ENCODE measurements around the gene NF1. TPM values are rescaled to one million over a fixed set of nuclear protein-coding genes. Genes with fewer than 3 reads are reported as not detected.

The NF1 gene
- polyA plus RNA-seq, 2 of the 4 experiments (the other 2 are of a cell fraction) = 15.9 to 73.2 TPM

DNA sequence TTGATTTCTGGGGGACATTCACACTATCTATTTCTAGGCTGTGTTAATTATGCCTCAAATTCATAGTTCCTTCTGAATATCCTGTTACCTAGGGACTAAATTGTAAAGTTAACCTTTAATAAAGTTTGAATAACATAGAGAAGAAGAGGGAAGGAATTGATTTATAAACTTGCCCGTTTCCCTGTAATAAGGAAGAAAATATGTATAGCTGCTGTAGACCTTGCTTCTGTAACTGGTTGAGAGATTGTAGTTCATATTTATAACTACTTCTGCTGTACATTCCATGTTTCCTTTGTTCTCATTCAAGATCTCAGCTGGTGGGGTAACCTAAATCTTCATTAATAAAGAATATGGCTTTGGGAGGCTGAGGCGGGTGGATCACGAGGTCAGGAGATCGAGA is 19.2 kb downstream of the NF1 start:
- Histone ChIP-seq H3K27ac (no peak overlapping the region), H3K4me2 (no peak overlapping the region), H3K4me1 (peaks cover 6% of the 10 kb centered on the region; the same call in 2 of the 3 replicates), H3K4me3 (no peak overlapping the region), H3K9me3 (no peaks in the 10 kb centered on the region)
- FAIRE-seq = no peak
- ChIA-PET POLR2A (no interaction called here), CTCF (interaction anchor here (1.3 to 1.5 kb wide), 2 partner anchors 14 to 19 kb away, joined by 3 read pairs; no protein-coding TSS in a partner anchor)
- ATAC-seq = no peak
- WGBS (ENCODE audit: missing lambda C conversion rate) = 94% methylated on average over 4 of the region's 4 CpGs
- TF ChIP-seq, protein P1, sequence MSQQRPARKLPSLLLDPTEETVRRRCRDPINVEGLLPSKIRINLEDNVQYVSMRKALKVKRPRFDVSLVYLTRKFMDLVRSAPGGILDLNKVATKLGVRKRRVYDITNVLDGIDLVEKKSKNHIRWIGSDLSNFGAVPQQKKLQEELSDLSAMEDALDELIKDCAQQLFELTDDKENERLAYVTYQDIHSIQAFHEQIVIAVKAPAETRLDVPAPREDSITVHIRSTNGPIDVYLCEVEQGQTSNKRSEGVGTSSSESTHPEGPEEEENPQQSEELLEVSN (IDR thresholded peaks at IDR 0.05; ENCODE audit: borderline replicate concordance, low read depth) = no peak
- TF ChIP-seq TP53 (CRISPR knock-in tag; IDR thresholded peaks at IDR 0.05) (no peak), ESRRA (IDR thresholded peaks at IDR 0.05; ENCODE audit: borderline replicate concordance, low read length) (no peak), RFX5 (IDR thresholded peaks at IDR 0.05) (no peak), PHF8 (IDR thresholded peaks at IDR 0.05; ENCODE audit: borderline replicate concordance, low read depth) (no peak), KDM5A (IDR thresholded peaks at IDR 0.05) (no peak), ZC3H11A (IDR thresholded peaks at IDR 0.05) (no peak), HOXB13 (CRISPR knock-in tag; IDR thresholded peaks at IDR 0.05; ENCODE audit: low read depth) (no peak), EHMT2 (IDR thresholded peaks at IDR 0.05; ENCODE audit: low read depth) (no peak), NR3C1 (IDR thresholded peaks at IDR 0.05) (no peak), RNF2 (IDR thresholded peaks at IDR 0.05; ENCODE audit: borderline replicate concordance, low read depth) (no peak), BHLHE40 (IDR thresholded peaks at IDR 0.05; ENCODE audit: low read depth, low read length) (no peak), GATA3 (IDR thresholded peaks at IDR 0.05; ENCODE audit: borderline replicate concordance) (no peak), ZFP36 (IDR thresholded peaks at IDR 0.05; ENCODE audit: borderline replicate concordance, partially characterized antibody) (no peak), RAD21 (conservative IDR thresholded peaks at IDR 0.05 in 1 of 2, IDR thresholded peaks at IDR 0.05 in 1 of 2) (no peak), NPAS2 (CRISPR knock-in tag; IDR thresholded peaks at IDR 0.05; ENCODE audit: borderline replicate concordance) (no peak)
- TF ChIP-seq, protein P2, sequence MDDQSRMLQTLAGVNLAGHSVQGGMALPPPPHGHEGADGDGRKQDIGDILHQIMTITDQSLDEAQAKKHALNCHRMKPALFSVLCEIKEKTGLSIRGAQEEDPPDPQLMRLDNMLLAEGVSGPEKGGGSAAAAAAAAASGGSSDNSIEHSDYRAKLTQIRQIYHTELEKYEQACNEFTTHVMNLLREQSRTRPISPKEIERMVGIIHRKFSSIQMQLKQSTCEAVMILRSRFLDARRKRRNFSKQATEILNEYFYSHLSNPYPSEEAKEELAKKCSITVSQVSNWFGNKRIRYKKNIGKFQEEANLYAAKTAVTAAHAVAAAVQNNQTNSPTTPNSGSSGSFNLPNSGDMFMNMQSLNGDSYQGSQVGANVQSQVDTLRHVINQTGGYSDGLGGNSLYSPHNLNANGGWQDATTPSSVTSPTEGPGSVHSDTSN (IDR thresholded peaks at IDR 0.05) = no peak
- TF ChIP-seq, protein P3, sequence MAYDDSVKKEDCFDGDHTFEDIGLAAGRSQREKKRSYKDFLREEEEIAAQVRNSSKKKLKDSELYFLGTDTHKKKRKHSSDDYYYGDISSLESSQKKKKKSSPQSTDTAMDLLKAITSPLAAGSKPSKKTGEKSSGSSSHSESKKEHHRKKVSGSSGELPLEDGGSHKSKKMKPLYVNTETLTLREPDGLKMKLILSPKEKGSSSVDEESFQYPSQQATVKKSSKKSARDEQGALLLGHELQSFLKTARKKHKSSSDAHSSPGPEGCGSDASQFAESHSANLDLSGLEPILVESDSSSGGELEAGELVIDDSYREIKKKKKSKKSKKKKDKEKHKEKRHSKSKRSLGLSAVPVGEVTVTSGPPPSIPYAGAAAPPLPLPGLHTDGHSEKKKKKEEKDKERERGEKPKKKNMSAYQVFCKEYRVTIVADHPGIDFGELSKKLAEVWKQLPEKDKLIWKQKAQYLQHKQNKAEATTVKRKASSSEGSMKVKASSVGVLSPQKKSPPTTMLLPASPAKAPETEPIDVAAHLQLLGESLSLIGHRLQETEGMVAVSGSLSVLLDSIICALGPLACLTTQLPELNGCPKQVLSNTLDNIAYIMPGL (CRISPR knock-in tag; IDR thresholded peaks at IDR 0.05; ENCODE audit: borderline replicate concordance) = no peak
- TF ChIP-seq, protein P4, sequence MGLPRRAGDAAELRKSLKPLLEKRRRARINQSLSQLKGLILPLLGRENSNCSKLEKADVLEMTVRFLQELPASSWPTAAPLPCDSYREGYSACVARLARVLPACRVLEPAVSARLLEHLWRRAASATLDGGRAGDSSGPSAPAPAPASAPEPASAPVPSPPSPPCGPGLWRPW (IDR thresholded peaks at IDR 0.05) = no peak
- TF ChIP-seq, protein P5, sequence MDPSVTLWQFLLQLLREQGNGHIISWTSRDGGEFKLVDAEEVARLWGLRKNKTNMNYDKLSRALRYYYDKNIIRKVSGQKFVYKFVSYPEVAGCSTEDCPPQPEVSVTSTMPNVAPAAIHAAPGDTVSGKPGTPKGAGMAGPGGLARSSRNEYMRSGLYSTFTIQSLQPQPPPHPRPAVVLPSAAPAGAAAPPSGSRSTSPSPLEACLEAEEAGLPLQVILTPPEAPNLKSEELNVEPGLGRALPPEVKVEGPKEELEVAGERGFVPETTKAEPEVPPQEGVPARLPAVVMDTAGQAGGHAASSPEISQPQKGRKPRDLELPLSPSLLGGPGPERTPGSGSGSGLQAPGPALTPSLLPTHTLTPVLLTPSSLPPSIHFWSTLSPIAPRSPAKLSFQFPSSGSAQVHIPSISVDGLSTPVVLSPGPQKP (IDR thresholded peaks at IDR 0.05; ENCODE audit: low read depth, low read length) = no peak
- no peak for DNase-seq (ENCODE audit: low read depth in 1 of 2, low spot score in 1 of 2)

DNA sequence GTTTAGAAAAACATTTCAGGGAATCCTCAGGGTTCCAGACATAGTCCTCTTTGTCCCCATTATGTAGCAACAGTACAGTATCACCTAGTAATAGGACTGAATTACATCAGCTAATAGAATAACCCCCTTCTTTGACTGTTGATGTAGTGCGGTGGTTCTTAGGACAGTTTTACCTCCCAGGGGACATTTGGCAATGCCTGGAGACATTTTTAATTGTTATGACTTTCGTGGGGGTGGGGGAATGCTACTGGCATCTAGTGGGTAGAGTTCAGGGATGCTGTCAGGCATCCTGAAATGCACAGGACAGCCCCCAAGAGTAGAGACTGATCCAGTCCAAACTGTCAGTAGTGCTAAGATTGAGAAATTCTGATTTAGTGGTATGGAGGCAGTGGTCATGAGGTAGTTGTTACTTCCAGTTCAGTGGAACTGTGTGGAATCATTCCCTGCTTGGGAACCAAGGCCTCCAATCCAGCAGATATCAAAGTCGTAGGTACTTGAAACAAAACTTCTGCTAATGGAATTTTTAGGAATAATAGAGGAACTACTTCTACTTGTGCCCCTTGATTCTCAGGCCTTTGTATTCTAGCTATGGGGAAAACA is 20.3 kb downstream of the NF1 start:
- no peaks in the 10 kb centered on the region for H3K9me3 ChIP-seq
- DNase-seq (ENCODE audit: low read depth in 1 of 2, low spot score in 1 of 2) = no peak
- H3K4me2 ChIP-seq = no peak overlapping the region
- CTCF ChIA-PET = no interaction called here
- H3K27ac ChIP-seq = no peak overlapping the region
- no peak for ATAC-seq
- POLR2A ChIA-PET = no interaction called here
- peak; percentile 54 for FAIRE-seq
- H3K4me3 ChIP-seq = no peak overlapping the region
- peaks cover 6% of the 10 kb centered on the region; the same call in 2 of the 3 replicates for H3K4me1 ChIP-seq
- 90% methylated on average over 3 of the region's 3 CpGs for WGBS (ENCODE audit: missing lambda C conversion rate)
- TF ChIP-seq ESRRA (IDR thresholded peaks at IDR 0.05; ENCODE audit: borderline replicate concordance, low read length) = no peak
- no peak for TF ChIP-seq RNF2 (IDR thresholded peaks at IDR 0.05; ENCODE audit: borderline replicate concordance, low read depth)
- TF ChIP-seq, protein P6, sequence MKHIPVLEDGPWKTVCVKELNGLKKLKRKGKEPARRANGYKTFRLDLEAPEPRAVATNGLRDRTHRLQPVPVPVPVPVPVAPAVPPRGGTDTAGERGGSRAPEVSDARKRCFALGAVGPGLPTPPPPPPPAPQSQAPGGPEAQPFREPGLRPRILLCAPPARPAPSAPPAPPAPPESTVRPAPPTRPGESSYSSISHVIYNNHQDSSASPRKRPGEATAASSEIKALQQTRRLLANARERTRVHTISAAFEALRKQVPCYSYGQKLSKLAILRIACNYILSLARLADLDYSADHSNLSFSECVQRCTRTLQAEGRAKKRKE (CRISPR knock-in tag; IDR thresholded peaks at IDR 0.05; ENCODE audit: low read depth) = no peak
- TF ChIP-seq MYC (IDR thresholded peaks at IDR 0.05; ENCODE audit: borderline replicate concordance, low read length) = no peak
- no peak for TF ChIP-seq GATA3 (IDR thresholded peaks at IDR 0.05; ENCODE audit: borderline replicate concordance)
- TF ChIP-seq MAZ (IDR thresholded peaks at IDR 0.05; ENCODE audit: borderline replicate concordance, low read depth, low read length) = no peak
- TF ChIP-seq, protein P1 (IDR thresholded peaks at IDR 0.05; ENCODE audit: borderline replicate concordance, low read depth) = no peak
- TF ChIP-seq JUN (IDR thresholded peaks at IDR 0.05) = no peak
- TF ChIP-seq, protein P4 (IDR thresholded peaks at IDR 0.05) = no peak
- TF ChIP-seq NR3C1 (IDR thresholded peaks at IDR 0.05) = no peak
- TF ChIP-seq BHLHE40 (IDR thresholded peaks at IDR 0.05; ENCODE audit: low read depth, low read length) = no peak
- TF ChIP-seq, protein P3 (CRISPR knock-in tag; IDR thresholded peaks at IDR 0.05; ENCODE audit: borderline replicate concordance) = no peak
